Upper lobe of right lung (tissue), 1 donor: ENCODE data around the gene MARK1. TPM values are rescaled to one million over a fixed set of nuclear protein-coding genes. Genes with fewer than 3 reads are reported as not detected.

Experiments
- ATAC-seq: fragments of 200-7000 bp; cut with Tn5 transposase; one replicate; pipeline ENCODE4 v1.9.1; 2020; ENCODE audit warnings: mild to moderate bottlenecking, moderate library complexity
- DNase-seq: peaks from one replicate; pipeline ENCODE4 v3.0.0-alpha.2; 2020
- H3K27ac ChIP-seq: fragments of 200-600 bp; one replicate; pipeline ENCODE4 v1.8.0; 2022
- H3K27me3 ChIP-seq: fragments of 200-600 bp; one replicate; pipeline ENCODE4 v1.8.0; 2022; ENCODE audit warnings: mild to moderate bottlenecking
- H3K36me3 ChIP-seq: fragments of 200-600 bp; one replicate; pipeline ENCODE4 v1.8.0; 2022
- H3K4me1 ChIP-seq: fragments of 200-600 bp; one replicate; pipeline ENCODE4 v1.8.0; 2022
- H3K4me3 ChIP-seq: fragments of 200-600 bp; one replicate; pipeline ENCODE4 v1.8.0; 2022; ENCODE audit warnings: mild to moderate bottlenecking
- H3K9me3 ChIP-seq: fragments of 200-600 bp; one replicate; pipeline ENCODE4 v1.8.0; 2022
- intact Hi-C: fragments of 100-400 bp; cut with DNase I; formaldehyde crosslinking; loops from one replicate; pipeline ENCODE4 v1.11.0; 2022
- total RNA-seq: library from RNA; stranded (reverse); fragmentation: NEBNext Ultra II Directional; extraction: Animal tissue kit (Norgen Biotek cat#: 25700); gene quantifications from one replicate; pipeline ENCODE4 v1.2.1, GENCODE V29; 2021
- TF ChIP-seq, protein P1 (sequence below): fragments of 200-600 bp; IDR thresholded peaks from one replicate; pipeline ENCODE4 v1.8.0; 2022; ENCODE audit warnings: antibody characterized with exemption
- donor health status: DM: no; HTN: yes; CAD: no; lungs with severe emphysema.

The MARK1 gene
- total RNA-seq, 1 donor from 2014 or later, result 2.3 TPM

DNA sequence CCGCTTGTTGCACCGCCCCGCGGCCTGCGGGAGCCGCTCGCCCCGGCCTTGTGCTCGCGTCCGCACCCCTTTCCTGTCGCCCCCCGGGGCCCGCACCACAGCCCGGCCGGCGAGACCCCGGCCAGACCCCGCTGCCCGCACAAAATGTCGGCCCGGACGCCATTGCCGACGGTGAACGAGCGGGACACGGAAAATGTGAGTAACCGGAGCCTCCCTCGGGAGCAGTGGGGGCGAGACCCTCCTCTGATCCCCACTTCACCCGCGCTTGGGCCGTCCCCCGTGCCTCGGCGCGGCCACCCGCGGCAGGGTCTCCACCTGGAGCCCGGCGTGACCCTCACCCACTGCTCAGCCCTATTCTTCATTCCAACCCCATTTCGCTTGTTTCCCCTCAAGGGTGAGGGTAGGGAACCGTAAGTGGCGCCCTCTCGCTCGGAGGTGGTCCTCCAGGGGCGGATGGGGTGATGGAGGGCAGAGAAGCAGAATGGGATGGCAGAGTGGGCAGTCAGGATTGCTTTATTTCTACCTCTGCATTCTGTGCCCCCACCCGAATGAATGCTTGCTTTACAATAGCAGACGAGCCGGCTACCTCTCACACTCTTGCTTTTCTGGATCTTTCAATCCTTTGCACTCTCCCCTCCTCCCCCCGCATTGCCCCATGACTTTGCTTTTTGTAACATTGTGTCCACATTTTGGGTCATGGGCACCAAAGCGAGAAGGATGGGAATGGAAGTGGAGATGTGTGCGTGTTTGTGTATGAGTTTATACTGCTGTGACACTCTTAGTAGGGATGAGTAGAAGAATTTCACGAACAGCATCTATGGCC is 954 bp downstream of the MARK1 start:
- TF ChIP-seq, protein P1, sequence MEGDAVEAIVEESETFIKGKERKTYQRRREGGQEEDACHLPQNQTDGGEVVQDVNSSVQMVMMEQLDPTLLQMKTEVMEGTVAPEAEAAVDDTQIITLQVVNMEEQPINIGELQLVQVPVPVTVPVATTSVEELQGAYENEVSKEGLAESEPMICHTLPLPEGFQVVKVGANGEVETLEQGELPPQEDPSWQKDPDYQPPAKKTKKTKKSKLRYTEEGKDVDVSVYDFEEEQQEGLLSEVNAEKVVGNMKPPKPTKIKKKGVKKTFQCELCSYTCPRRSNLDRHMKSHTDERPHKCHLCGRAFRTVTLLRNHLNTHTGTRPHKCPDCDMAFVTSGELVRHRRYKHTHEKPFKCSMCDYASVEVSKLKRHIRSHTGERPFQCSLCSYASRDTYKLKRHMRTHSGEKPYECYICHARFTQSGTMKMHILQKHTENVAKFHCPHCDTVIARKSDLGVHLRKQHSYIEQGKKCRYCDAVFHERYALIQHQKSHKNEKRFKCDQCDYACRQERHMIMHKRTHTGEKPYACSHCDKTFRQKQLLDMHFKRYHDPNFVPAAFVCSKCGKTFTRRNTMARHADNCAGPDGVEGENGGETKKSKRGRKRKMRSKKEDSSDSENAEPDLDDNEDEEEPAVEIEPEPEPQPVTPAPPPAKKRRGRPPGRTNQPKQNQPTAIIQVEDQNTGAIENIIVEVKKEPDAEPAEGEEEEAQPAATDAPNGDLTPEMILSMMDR, result no peak
- Histone ChIP-seq H3K4me1 (no peaks in the 10 kb centered on the region), H3K27ac (peak overlapping the region; percentile 64), H3K27me3 (peaks cover 48% of the 10 kb centered on the region), H3K9me3 (no peaks in the 10 kb centered on the region), H3K36me3 (no peaks in the 10 kb centered on the region), H3K4me3 (peak overlapping the region; percentile 61)
- DNase-seq (no peak), ATAC-seq (peak; percentile 40)
- intact Hi-C loops, result no loop called here

- Histone ChIP-seq H3K9me3 (no peaks in the 10 kb centered on the region), H3K4me3 (peak overlapping the region; percentile 61), H3K36me3 (no peaks in the 10 kb centered on the region), H3K27ac (no peak overlapping the region), H3K4me1 (no peaks in the 10 kb centered on the region), H3K27me3 (peaks cover 48% of the 10 kb centered on the region)
- ATAC-seq, result no peak
- TF ChIP-seq, protein P1, result no peak
- intact Hi-C loops, result no loop called here
- DNase-seq, result no peak
Measured at GRCh38 chr1:220529521-220530020, 1.6 kb downstream of the MARK1 start.

DNA sequence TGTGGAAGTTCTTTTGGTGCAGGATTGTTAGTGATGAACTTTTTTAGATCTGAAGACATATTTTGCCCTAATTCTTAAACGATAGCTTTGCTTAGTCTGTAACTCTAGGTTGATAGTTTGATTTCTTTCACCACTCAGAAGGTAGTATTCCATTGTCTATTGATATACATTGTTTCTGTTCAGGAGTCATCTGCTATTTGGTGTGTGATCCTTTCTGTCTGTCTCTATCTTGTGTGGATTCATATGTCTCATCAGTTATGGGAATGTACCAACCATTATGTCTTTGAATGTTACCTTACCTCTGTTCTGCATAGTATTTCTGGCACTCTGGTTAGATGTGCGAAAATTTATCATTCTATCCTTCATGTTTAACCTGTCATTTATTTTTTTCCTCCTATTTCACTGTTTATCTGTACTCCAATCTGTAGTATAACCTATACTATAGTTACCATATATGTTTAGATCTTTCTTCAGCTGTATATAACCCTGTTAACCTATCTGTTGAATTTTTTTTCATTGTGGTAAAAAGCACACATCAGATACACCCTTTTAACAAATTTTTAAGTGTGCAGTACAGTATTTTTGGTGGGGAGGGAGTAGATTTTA is 5.7 kb downstream of the MARK1 start:
- Histone ChIP-seq H3K9me3 (no peaks in the 10 kb centered on the region), H3K4me3 (no peak overlapping the region), H3K27ac (no peak overlapping the region), H3K36me3 (no peaks in the 10 kb centered on the region), H3K4me1 (no peaks in the 10 kb centered on the region), H3K27me3 (peaks cover 17% of the 10 kb centered on the region)
- TF ChIP-seq, protein P1, result no peak
- DNase-seq, result no peak
- no peak for ATAC-seq
- intact Hi-C loops, result no loop called here

DNA sequence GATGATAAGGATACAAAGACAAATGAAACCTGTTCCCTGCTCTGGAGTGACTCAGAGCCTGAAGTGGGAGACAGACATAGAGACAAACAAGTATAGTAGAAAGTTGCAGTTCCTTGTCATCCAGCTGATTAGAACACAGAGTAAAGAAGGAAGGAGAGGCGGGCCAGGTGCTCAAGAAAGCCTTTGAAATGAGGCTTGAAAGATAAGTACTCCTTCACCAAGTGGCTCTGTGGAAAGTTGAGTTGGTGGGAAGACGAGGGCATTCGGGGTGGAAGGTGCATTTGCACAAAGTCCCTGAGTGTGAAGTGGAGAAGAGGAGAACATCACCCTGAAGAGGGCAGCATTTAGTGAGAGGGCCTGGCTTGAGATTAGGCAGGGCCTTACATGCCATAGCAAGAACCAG is 17.0 kb downstream of the MARK1 start:
- DNase-seq (no peak), ATAC-seq (peak; percentile 88)
- Histone ChIP-seq H3K4me3 (no peak overlapping the region), H3K36me3 (no peaks in the 10 kb centered on the region), H3K9me3 (no peaks in the 10 kb centered on the region), H3K27ac (no peak overlapping the region), H3K27me3 (no peaks in the 10 kb centered on the region), H3K4me1 (no peaks in the 10 kb centered on the region)
- TF ChIP-seq, protein P1, result peak; percentile 8
- intact Hi-C loops, result no loop called here

DNA sequence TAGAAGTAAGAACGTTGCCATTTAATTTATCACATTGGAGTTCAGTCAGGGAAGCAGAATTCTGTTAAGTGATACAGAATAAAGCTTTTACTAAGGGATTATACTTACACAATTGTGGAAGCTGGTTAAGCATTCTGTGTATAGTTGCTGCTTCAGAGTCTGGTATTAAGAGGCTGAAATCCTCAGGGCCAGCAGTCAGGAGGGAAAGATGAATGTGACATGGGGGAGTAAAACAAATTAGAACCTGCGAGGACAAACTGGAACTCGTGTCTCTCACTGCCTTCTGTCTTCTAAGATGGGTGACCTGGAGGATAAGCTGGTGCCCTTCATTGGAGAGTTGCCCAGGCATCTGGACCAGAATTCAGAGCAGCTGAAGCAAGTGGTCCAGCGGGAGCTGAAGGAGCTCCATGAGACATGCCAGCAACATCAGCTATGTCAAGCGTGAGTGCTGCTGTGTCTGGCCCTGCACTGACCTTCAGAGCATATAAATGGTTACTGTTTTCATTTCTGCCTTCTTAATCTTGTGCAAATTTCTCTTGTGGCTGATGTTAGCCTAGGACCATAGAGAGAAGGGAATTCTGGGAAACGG is 23.0 kb downstream of the MARK1 start:
- H3K4me1 ChIP-seq, result no peaks in the 10 kb centered on the region
- no peak overlapping the region for H3K27ac ChIP-seq
- no peaks in the 10 kb centered on the region for H3K9me3 ChIP-seq
- no peaks in the 10 kb centered on the region for H3K36me3 ChIP-seq
- no peaks in the 10 kb centered on the region for H3K27me3 ChIP-seq
- TF ChIP-seq, protein P1, result no peak
- H3K4me3 ChIP-seq, result no peak overlapping the region
- ATAC-seq (no peak), DNase-seq (no peak)
- intact Hi-C loops, result no loop called here
